Neural cell (in vitro differentiated cells): Measurements from ENCODE around the gene CHRNA4.

Experiments
- CTCF ChIP-seq: fragments of 450-650 bp; IDR thresholded peaks from 2 replicates; pipeline ENCODE4 v1.5.1; 2014; ENCODE audit warnings: antibody characterized with exemption, mild to moderate bottlenecking, moderate library complexity; ENCODE audit not compliant: poor library complexity, severe bottlenecking
- EP300 ChIP-seq: fragments of 450-650 bp; conservative IDR thresholded peaks from 2 replicates; pipeline ENCODE4 v1.6.1; 2014; ENCODE audit warnings: antibody characterized with exemption, mild to moderate bottlenecking, moderate library complexity; ENCODE audit not compliant: poor library complexity, severe bottlenecking
- EZH2 ChIP-seq: fragments of 200-600, 300-800 bp; shearing (Covaris generic), sonication (generic); IDR thresholded peaks from 2 replicates; pipeline ENCODE4 v1.6.1; 2014; ENCODE audit warnings: antibody characterized with exemption, low read length, borderline replicate concordance, mild to moderate bottlenecking; ENCODE audit not compliant: insufficient read depth, poor library complexity, severe bottlenecking
- POLR2AphosphoS5 ChIP-seq: IDR thresholded peaks from 2 replicates; pipeline ENCODE4 v1.6.1; 2012
- RAD21 ChIP-seq: fragments of 450-650 bp; conservative IDR thresholded peaks from 2 replicates; pipeline ENCODE4 v1.6.1; 2014; ENCODE audit warnings: antibody characterized with exemption, mild to moderate bottlenecking, moderate library complexity
- REST ChIP-seq: IDR thresholded peaks from 2 replicates; pipeline ENCODE4 v1.6.1; 2012; ENCODE audit warnings: borderline replicate concordance
- SMC3 ChIP-seq: fragments of 450-650 bp; conservative IDR thresholded peaks from 2 replicates; pipeline ENCODE4 v1.6.1; 2014; ENCODE audit warnings: antibody characterized with exemption, mild to moderate bottlenecking, moderate library complexity; ENCODE audit not compliant: poor library complexity
- TAF1 ChIP-seq: IDR thresholded peaks from 2 replicates; pipeline ENCODE4 v1.6.1; 2012; ENCODE audit warnings: low read depth

- TF ChIP-seq CTCF (no peak), EZH2 (no peak), SMC3 (no peak), REST (no peak), POLR2AphosphoS5 (no peak), EP300 (no peak), RAD21 (no peak), TAF1 (no peak)
These were observed 17.5 kb upstream of the CHRNA4 start for GRCh38 chr20:63378626-63379025.
